T-helper 2 cell treated with Interferon-gamma antibody and Interleukin-4, amounts not matched to agents 5 μg/mL and 100 μg/mL, for 36 hours (primary cell): ENCODE results near the gene DGLUCY.
A peak's percentile ranks its signal among the peaks of the same experiment; 100 is the strongest.
"Not testable (repeated sequence)": the region's sequence is repeated elsewhere in the genome, so short reads cannot be mapped to it uniquely, and the experiment has no call there.

Experiments
- DNase-seq: peaks from one replicate; pipeline ENCODE4 v3.0.0; 2021; ENCODE audit warnings: low spot score
- H3K27ac Mint-ChIP-seq: one replicate; pipeline ENCODE4 v1.8.0; 2021; ENCODE audit warnings: mild to moderate bottlenecking, mixed read lengths
- H3K27me3 Mint-ChIP-seq: one replicate; pipeline ENCODE4 v1.8.0; 2021; ENCODE audit warnings: low read depth, mixed read lengths
- H3K36me3 Mint-ChIP-seq: one replicate; pipeline ENCODE4 v1.8.0; 2021; ENCODE audit warnings: low read depth, mixed read lengths
- H3K4me1 Mint-ChIP-seq: one replicate; pipeline ENCODE4 v1.8.0; 2021; ENCODE audit warnings: low read depth, mixed read lengths
- H3K4me3 Mint-ChIP-seq: one replicate; pipeline ENCODE4 v1.8.0; 2022; ENCODE audit warnings: mild to moderate bottlenecking, moderate library complexity, mixed read lengths
- H3K9me3 Mint-ChIP-seq: one replicate; pipeline ENCODE4 v1.8.0; 2021; ENCODE audit warnings: mixed read lengths

Gene DGLUCY

DNA sequence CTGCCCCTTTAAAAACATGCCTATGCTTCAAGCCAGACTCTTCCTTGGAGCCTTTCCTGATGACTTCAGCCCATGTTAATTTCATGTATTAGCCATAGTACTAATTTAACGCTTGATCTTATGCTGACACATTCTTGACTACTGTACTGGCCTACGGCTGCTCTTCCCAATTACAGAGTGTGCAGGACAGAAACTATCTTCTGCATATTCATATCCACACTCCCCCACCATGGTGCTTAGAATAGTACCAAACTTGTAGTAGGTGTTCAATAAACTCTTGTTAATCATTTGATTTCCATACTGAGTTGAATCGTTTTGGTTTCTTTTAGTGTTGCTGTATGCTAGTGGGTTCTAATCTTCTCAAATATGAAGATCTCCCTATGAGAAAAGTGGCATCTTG is 21.8 kb upstream of the DGLUCY start:
- Mint-ChIP-seq H3K9me3 (no peaks in the 10 kb centered on the region), H3K4me1 (peaks cover 19% of the 10 kb centered on the region), H3K27me3 (no peaks in the 10 kb centered on the region), H3K36me3 (peaks cover 1% of the 10 kb centered on the region), H3K27ac (no peak overlapping the region), H3K4me3 (no peak overlapping the region)
- no peak for DNase-seq

DNA sequence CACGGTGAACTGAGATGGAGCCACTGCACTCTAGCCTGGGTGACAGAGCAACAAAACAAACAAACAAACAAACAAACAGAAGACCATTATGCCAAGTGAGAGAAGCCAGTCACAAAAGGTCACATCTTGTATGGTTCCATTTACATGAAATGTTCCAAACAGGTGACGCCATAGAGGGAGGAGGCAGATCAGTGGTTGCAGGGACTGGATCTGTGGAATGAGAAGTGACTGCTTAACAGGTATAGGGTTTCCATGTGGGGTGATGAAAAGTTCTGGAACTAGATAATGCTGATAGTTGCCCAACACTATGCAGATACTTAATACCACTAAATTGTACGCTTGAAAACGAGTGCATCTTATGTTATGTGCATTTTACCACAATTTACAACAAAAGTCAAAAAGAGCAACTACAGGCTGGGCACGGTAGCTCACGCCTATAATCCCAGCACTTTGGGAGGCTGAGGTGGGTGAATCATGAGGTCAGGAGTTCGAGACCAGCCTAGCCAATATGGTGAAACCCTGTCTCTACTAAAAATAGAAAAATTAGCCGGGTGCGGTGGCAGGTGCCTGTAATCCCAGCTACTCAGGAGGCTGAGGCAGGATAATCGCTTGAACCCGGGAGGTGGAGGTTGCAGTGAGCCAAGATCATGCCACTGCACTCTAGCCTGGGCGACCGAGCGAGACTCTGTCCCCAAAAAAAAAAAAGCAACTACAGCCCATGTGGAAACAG is 20.0 kb upstream of the DGLUCY start:
- not testable (repeated sequence) for H3K9me3 Mint-ChIP-seq, H3K4me1 Mint-ChIP-seq, H3K27ac Mint-ChIP-seq, H3K36me3 Mint-ChIP-seq, DNase-seq, H3K4me3 Mint-ChIP-seq, H3K27me3 Mint-ChIP-seq

DNA sequence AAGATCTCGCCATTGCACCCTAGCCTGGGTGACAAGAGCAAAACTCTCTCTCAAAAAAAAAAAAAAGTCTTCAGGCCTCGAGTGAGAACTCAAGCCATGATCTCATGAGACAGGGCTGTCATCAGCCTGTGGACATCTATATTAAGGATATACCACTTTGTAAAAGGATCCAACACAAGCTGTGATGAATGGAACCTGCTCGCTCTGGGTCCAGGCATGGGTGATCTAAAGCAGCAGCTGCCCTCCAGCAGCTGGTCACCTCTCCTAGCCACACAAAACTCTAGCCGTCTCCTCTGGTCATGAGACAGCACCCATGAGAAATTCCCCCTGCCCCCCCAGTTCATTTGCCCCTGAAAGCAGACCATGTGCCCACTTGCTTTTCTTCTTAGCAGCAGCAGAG is 19.1 kb upstream of the DGLUCY start:
- no peaks in the 10 kb centered on the region for H3K27me3 Mint-ChIP-seq
- H3K27ac Mint-ChIP-seq, result no peak overlapping the region
- peaks cover 4% of the 10 kb centered on the region for H3K36me3 Mint-ChIP-seq
- DNase-seq, result no peak
- no peaks in the 10 kb centered on the region for H3K9me3 Mint-ChIP-seq
- no peak overlapping the region for H3K4me3 Mint-ChIP-seq
- H3K4me1 Mint-ChIP-seq, result peaks cover 12% of the 10 kb centered on the region

DNA sequence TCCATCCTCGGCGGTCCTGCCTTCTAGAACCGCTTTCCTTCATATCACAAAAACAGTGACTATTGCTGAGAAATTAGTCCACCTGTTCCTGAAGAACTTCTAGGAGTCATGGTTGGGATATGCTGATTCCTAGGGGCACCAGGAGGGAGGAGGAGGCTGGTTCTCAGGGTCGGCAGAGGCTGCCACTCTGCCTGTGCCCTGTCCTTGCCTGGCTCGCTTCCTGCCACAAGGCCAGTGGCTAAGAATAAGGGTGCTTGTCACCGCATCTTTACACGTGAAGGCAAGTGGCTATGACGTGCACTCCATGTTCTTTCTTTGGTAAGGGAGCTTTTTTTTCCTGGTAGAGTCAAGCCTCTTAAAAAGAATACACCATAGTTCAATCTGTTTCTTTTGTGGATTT is 18.7 kb upstream of the DGLUCY start:
- Mint-ChIP-seq H3K27ac (no peak overlapping the region), H3K4me1 (peaks cover 15% of the 10 kb centered on the region), H3K4me3 (no peak overlapping the region), H3K36me3 (peaks cover 5% of the 10 kb centered on the region), H3K27me3 (no peaks in the 10 kb centered on the region), H3K9me3 (no peaks in the 10 kb centered on the region)
- DNase-seq, result no peak

DNA sequence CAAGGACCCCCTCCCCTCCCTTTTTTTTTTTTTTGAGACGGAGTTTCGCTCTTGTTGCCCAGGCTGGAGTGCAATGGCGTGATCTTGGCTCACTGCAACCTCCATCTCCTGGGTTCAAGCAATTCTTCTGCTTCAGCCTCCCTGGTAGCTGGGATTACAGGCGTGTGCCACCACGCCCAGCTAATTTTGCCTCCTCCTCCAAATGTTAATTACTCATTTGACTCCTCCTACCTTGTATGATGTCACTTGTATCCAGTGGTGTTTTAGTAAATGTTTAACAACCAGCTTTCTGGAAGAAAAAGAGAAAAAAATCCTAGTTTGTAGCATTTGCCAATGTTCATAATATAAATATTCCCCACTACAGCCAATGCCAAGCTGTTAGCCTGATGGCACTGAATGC is 16.2 kb upstream of the DGLUCY start:
- H3K27ac Mint-ChIP-seq, H3K27me3 Mint-ChIP-seq, DNase-seq, H3K9me3 Mint-ChIP-seq, H3K36me3 Mint-ChIP-seq, H3K4me3 Mint-ChIP-seq: not testable (repeated sequence)
- H3K4me1 Mint-ChIP-seq, result peaks cover 19% of the 10 kb centered on the region

DNA sequence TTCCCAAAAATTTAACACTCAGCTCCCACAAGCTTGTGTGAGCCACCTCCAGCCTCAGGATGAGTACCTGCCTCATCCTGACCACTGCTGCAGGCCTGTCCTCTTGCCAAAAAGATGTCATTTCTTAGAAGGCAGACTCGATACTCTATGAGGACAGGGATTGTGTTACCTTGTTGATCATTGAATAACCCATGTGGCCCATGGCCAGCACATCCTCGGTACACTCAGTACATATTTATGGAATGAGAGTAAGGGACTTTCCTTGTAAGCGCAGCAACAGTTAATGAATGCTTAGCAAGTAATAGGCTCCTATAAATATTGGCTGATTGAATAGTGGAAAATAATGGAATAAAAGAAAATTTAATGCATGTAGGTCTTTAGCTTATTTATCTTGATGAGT is 15.3 kb upstream of the DGLUCY start:
- DNase-seq, result no peak

DNA sequence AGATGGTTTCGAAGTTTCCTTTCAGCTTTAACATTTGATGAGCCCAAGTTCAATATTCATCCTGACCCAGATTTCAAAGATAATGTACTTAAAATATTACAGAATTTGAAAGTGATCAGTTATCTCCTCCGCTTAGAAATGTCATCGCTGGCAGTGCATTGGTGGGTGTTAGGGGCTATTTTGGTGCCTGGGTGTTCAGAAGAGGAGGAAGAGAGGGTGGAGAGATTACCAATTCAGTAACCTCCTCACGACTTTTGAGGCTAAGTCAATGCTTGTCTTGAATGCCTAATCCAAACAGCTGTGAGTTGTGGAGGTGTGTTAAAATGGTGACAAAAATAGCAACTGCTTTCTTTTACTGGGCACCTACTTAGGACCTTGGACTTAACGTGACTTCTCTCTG is 13.8 kb upstream of the DGLUCY start:
- H3K4me3 Mint-ChIP-seq, result peak overlapping the region; percentile 45
- H3K9me3 Mint-ChIP-seq, result no peaks in the 10 kb centered on the region
- no peaks in the 10 kb centered on the region for H3K27me3 Mint-ChIP-seq
- H3K4me1 Mint-ChIP-seq, result peaks cover 24% of the 10 kb centered on the region
- H3K36me3 Mint-ChIP-seq, result peaks cover 9% of the 10 kb centered on the region
- peak; percentile 65 for DNase-seq
- H3K27ac Mint-ChIP-seq, result peak overlapping the region; percentile 76

More for the DNA sequence above, 15.3 kb upstream of the DGLUCY start:
- peaks cover 9% of the 10 kb centered on the region for H3K36me3 Mint-ChIP-seq
- no peak overlapping the region for H3K4me3 Mint-ChIP-seq
- H3K9me3 Mint-ChIP-seq, result no peaks in the 10 kb centered on the region
- no peak overlapping the region for H3K27ac Mint-ChIP-seq
- peaks cover 23% of the 10 kb centered on the region for H3K4me1 Mint-ChIP-seq
- H3K27me3 Mint-ChIP-seq, result no peaks in the 10 kb centered on the region

DNA sequence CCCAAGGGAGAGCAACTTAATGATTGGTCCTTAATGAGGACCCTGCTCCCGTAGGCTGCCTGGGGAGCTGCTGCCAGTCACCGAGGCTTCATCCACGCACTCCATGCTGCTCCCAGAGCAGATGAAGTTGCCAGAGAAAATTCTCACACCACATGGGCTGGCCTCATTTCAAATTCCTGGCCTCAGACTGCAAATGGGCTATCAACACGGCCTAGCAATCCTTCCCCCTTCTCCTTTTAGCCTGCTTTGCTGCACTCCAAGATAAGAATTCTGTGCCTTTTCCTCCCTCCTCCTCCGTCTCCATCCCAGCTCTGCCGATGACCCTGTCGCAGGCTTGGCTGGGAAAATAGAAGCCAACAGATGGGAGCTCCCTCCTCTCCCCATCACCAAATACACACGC is 10.8 kb upstream of the DGLUCY start:
- no peak overlapping the region for H3K27ac Mint-ChIP-seq
- H3K27me3 Mint-ChIP-seq, result no peaks in the 10 kb centered on the region
- H3K9me3 Mint-ChIP-seq, result no peaks in the 10 kb centered on the region
- H3K4me1 Mint-ChIP-seq, result peaks cover 29% of the 10 kb centered on the region
- H3K4me3 Mint-ChIP-seq, result no peak overlapping the region
- peaks cover 9% of the 10 kb centered on the region for H3K36me3 Mint-ChIP-seq
- no peak for DNase-seq

DNA sequence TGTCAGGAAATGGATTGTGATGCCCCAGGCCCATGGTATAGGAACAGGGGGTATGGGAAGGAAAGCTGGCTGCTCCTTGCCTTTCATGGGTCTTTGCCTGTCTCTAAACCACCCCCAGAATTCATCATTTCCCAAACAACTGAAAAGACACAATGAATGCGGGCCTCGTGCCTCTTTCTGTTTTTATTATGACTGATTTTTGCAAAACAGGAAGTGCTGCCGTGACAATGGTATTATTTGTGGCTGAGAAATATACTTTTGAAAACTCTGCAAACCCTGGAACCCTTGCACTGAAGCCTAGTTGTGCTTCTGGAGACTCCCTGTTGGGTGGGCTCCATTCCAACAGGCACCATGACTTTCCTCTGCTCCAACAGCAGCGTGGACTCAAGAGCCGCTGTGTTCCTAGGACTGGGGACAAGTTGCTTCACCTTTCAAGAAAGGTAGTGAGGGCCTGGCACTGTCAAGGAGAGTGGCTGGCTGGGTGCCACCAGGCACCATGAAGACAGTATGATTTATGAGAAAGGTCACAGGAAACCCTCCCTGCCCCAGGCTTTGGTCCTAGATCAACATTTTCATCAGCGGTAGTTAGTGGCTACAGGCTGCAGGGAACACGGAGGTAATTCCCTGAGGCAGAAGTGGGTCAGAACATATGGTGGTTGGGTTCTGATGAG is 4.8 kb upstream of the DGLUCY start:
- no peaks in the 10 kb centered on the region for H3K9me3 Mint-ChIP-seq
- H3K27me3 Mint-ChIP-seq, result no peaks in the 10 kb centered on the region
- H3K36me3 Mint-ChIP-seq, result peaks cover 16% of the 10 kb centered on the region
- peak overlapping the region; percentile 44 for H3K4me3 Mint-ChIP-seq
- H3K4me1 Mint-ChIP-seq, result peaks cover 49% of the 10 kb centered on the region
- peak overlapping the region; percentile 96 for H3K27ac Mint-ChIP-seq
- peak; percentile 40 for DNase-seq

DNA sequence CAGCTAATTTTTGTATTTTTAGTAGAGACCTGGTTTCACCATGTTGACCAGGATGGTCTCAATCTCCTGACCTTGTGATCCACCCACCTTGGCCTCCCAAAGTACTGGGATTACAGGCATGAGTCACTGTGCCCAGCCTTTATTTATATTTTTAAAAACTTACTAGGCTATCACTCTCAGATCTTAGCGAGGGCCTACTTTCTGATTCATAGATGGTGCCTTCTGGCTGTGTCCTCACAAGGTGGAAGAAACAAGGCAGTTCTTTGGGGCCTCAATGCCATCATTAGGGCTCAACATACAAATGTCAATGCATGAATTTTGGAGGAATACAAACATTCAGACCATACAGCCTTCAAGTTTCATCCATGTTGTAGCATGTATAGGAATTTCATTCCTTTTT is 2.4 kb upstream of the DGLUCY start:
- peak overlapping the region; percentile 28 for H3K27ac Mint-ChIP-seq
- peaks cover 60% of the 10 kb centered on the region for H3K4me1 Mint-ChIP-seq
- H3K9me3 Mint-ChIP-seq, result no peaks in the 10 kb centered on the region
- no peak overlapping the region for H3K4me3 Mint-ChIP-seq
- H3K27me3 Mint-ChIP-seq, result no peaks in the 10 kb centered on the region
- no peak for DNase-seq
- peaks cover 28% of the 10 kb centered on the region for H3K36me3 Mint-ChIP-seq

DNA sequence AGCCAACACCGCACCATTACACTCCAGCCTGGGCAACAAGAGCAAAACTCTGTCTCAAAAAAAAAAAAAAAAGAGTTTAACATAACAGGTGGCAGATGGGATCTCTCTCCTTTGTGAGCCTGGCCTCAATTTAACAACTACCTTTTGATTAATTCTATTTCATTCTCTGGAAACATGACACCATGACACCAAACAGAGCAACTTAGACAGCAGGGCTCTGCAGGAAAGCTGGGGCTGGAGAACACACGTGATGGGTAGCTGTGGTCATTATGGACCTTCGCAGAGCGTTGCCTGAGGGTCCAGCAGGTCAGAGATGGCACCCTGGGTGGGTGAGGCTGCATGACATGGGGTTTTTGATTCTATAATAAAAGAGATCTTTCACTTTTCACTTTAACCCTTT is 1.7 kb upstream of the DGLUCY start:
- Mint-ChIP-seq H3K4me1 (peaks cover 65% of the 10 kb centered on the region), H3K27me3 (no peaks in the 10 kb centered on the region), H3K27ac (peak overlapping the region; percentile 85), H3K4me3 (peak overlapping the region; percentile 94), H3K36me3 (peaks cover 34% of the 10 kb centered on the region), H3K9me3 (no peaks in the 10 kb centered on the region)
- no peak for DNase-seq

DNA sequence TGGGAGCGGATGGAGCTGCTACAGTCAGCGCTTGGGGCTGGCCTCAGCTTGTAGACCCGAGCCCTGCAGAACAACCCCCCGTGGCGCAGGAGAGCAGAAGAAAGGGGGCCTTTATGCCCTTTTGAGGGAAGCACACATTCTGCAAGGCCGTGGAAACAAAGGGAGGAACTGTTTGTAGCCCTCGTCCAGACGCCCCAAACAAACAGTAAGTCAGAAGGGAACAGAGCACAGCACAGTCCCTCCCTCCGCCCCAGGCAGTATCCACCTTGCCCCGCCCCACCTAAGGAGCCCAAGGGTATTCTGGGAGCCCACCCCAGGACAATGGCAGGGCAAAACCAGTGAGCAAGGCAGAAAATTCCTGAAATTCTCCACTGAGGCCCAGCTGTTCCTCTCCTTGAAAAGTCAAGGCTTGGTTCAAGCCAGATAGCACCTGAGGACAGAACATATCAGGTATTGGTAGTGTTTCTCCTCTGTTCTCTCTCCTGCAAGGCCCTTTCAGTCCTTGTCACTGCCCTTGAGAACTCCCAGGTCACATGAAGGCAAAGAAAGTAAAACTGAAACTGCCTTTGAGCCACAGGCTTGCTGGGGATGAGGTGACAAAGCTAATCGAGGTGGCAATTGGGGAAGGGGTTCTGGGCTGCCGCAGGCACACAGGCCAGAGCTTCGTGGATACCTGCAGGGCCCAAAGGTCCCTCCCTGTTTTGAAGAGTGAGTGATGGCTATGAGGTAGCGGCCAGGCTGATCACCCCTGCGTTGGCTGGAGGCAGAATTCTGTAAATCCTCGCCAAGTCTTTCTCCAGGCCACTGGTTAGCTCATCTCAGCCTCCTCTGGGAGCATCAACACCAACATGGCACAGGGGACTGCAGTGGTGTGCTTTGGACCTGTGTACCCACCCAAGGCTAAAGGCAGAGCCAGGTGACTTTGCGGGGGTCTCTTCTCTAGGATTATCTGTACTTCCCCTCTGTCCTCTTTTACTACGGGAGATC is 499 bp downstream of the DGLUCY start:
- Mint-ChIP-seq H3K36me3 (peaks cover 46% of the 10 kb centered on the region), H3K27ac (peak overlapping the region; percentile 97), H3K9me3 (peaks cover 9% of the 10 kb centered on the region), H3K4me1 (peaks cover 64% of the 10 kb centered on the region), H3K27me3 (no peaks in the 10 kb centered on the region), H3K4me3 (peak overlapping the region; percentile 94)
- peak; percentile 80 for DNase-seq

DNA sequence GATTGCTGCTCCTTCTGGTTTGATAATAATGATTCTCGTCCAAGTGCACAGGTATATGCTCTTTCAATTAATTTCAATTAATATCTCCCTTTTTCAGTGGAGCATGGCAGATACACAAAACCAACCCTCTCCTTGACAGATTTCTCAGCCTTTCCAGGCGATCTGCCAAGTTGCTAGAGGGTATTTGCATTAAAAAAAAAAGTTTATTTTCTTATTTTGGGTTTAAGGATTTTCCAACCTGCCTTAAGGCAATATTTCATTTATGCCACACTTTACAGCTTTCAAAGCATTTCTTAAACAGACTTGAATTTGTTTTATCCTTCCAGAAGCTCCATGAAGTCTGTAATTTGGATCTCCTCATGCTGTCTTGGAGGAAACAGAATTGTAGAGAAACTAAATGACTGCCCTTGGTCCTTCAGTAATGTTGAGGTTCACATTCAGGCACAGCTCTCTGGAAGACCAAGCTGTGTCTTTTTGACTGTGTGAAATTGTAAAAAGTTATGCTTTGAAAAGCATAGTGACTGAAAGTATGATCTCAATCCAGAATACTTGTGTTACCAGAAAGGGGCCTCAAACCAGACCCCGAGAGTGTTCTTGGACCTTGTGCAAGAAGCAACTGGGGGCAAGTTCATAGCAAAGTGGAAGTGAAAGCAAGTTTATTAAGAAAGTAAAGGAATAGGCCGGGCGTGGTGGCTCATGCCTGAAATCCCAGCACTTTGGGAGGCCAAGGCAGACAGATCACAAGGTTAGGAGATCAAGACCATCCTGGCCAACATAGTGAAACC is 2.3 kb downstream of the DGLUCY start:
- Mint-ChIP-seq H3K4me1 (peaks cover 64% of the 10 kb centered on the region), H3K27ac (peak overlapping the region; percentile 97), H3K4me3 (peak overlapping the region; percentile 94), H3K27me3 (no peaks in the 10 kb centered on the region), H3K36me3 (peaks cover 57% of the 10 kb centered on the region), H3K9me3 (peaks cover 9% of the 10 kb centered on the region)
- DNase-seq, result no peak
